WTC11 (cell line): ENCODE data around the gene IRF2BPL.

Experiments used
- CTCF ChIP-seq: fragments of 200-600 bp; IDR thresholded peaks from 2 replicates; pipeline ENCODE4 v1.8.0; 2022; ENCODE audit warnings: antibody characterized with exemption
- ZNF138 ChIP-seq: sonication (generic); formaldehyde crosslinking; conservative IDR thresholded peaks from 2 replicates; pipeline ENCODE4 v1.8.1; 2022; ENCODE audit warnings: mild to moderate bottlenecking, moderate library complexity, missing genetic modification reagents

- TF ChIP-seq ZNF138 (CRISPR knock-in tag) (no peak), CTCF (no peak)
These were observed 22.6 kb upstream of the IRF2BPL start for GRCh38 chr14:77051116-77051515.
